ENCODE measurements around the gene DDX56.
"Not testable (repeated sequence)": the region's sequence is repeated elsewhere in the genome, so short reads cannot be mapped to it uniquely, and the experiment has no call there.

The DDX56 gene

GRCh38 chr7:44564606-44565005, 9.1 kb downstream of the DDX56 start:
- no peak for DNase-seq

GRCh38 chr7:44563171-44563679, 10.5 kb downstream of the DDX56 start:
- DNase-seq: no peak

- DNase-seq: not testable (repeated sequence)
Observed at GRCh38 chr7:44562622-44562962, 11.1 kb downstream of the DDX56 start.

- DNase-seq: peak in 23 of 56 donors; percentile 4 to 52 (median 24)
Observed at GRCh38 chr7:44561962-44562621, 11.6 kb downstream of the DDX56 start.

- DNase-seq: no peak
Observed at GRCh38 chr7:44561481-44561880, 12.2 kb downstream of the DDX56 start.

- no peak for DNase-seq
Observed at GRCh38 chr7:44559485-44559884, 14.2 kb downstream of the DDX56 start.

GRCh38 chr7:44557485-44557884, 16.2 kb downstream of the DDX56 start:
- no peak for DNase-seq

- no peak for DNase-seq
Observed at GRCh38 chr7:44555350-44555749, 18.4 kb downstream of the DDX56 start.

- DNase-seq: not testable (repeated sequence)
Observed at GRCh38 chr7:44552473-44553005, 21.2 kb downstream of the DDX56 start.

GRCh38 chr7:44549457-44549856, 24.3 kb downstream of the DDX56 start:
- DNase-seq: no peak

GRCh38 chr7:44548893-44549292, 24.8 kb downstream of the DDX56 start:
- DNase-seq: no peak

GRCh38 chr7:44547536-44548231, 26.0 kb downstream of the DDX56 start:
- no peak for DNase-seq

GRCh38 chr7:44541876-44542610, 31.7 kb downstream of the DDX56 start:
- DNase-seq: no peak

GRCh38 chr7:44541028-44541869, 32.5 kb downstream of the DDX56 start, which contains the start of gene NPC1L1:
TSS of gene NPC1L1 (minus strand) at chr7:44541330. CDS start at chr7:44541259, 71 bp downstream.
- no peak for DNase-seq

GRCh38 chr7:44540592-44541027, 33.1 kb downstream of the DDX56 start:
- DNase-seq: no peak

GRCh38 chr7:44539669-44540506, 33.8 kb downstream of the DDX56 start:
- DNase-seq: no peak

GRCh38 chr7:44538798-44539668, 34.7 kb downstream of the DDX56 start:
- DNase-seq: no peak

- no peak for DNase-seq
Observed at GRCh38 chr7:44538093-44538797, 35.5 kb downstream of the DDX56 start.

Measured in nucleus accumbens (tissue), 56 donors.